HG03378 (cell line): Measurements from ENCODE around the gene RETREG3.
"Not testable (repeated sequence)": the region's sequence is repeated elsewhere in the genome, so short reads cannot be mapped to it uniquely, and the experiment has no call there.

ENCODE experiments used
- ATAC-seq: cut with Tn5 transposase; IDR thresholded peaks from one replicate; pipeline ENCODE4 v1.9.1; 2021; ENCODE audit warnings: mild to moderate bottlenecking, moderate library complexity; ENCODE audit not compliant: unreplicated experiment

Gene RETREG3

GRCh38 chr17:42613699-42614295 is 4.6 kb upstream of the RETREG3 start:
- no peak for ATAC-seq

- ATAC-seq, result no peak
These were observed 2.8 kb upstream of the RETREG3 start for GRCh38 chr17:42612013-42612412.

DNA sequence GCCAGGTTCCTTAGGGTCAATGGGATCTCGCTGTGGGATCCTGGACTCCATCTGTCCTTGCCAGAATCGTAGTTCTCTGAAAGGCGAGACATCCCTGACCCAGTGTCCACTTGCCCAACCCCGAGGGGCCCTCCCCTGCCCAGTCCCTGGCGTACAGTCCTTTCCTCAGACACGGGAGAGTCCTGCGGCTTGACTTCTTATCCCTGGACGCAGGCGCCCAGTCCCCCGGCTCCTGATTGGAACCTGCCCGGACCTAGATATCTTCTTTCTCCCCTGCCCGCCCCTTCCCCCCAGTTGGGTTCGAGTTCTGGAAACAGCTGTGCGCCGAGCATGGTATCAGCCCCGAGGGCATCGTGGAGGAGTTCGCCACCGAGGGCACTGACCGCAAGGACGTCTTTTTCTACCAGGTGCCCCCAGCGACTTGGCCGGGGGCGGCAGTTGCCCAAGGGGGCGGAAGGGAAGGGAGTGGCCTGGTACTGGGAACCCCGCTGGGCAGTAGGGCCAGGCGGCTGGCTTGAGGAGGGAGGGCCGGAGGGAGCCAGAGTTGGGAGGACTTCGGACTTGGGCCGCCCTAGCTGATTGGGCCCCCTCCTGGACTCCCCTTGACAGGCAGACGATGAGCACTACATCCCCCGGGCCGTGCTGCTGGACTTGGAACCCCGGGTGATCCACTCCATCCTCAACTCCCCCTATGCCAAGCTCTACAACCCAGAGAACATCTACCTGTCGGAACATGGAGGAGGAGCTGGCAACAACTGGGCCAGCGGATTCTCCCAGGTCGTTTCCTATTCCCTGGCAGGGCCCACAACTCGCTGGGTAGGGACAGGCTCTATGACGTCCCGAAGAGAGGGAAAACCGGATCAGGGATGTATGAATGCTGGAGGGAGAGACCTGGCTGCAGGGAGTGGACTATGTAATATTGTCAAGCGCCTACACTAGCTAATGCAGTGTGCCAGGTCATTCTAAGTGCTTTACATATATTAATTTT is 934 bp upstream of the RETREG3 start:
- not testable (repeated sequence) for ATAC-seq

DNA sequence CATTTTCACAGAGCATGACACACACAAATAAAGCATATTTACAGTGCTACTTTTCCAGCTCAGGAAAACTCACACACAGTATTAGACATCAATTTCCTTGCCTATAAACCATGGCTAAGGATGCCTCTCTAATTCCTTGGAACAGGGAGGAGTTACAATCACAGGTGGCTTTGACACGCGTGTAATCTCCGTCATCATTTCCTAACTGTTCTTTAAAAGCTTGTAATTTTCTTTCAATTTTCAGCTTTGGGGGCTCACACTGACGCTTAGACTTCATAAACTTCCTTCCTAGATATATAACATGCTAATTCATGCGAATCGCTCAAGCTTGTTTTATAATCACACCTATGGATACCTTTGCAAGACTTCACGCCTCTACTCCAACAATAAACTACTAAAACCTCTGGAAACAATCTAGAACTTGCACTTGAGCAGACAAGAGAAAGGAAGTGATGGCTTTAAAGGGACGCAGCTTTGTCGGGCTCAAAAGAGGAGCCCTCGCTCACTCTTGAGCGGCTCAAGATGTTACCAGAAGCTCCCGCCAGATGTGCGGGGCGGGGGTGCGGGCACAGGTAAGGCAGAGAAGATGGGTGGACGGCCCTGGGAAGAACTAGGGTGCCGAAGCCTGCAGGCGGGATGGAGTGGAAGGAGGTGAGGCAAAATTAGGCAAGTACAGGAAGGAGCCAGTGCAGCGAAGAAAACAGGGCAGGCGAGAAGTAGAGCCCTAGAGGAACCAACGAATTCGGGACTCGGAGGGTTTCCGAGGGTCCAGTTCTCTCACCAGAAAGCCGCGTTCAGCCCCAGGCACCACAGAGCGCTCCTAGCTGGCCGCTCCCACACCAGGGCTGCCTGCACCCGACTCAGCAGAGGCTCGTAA is 631 bp downstream of the RETREG3 start:
- peak; percentile 22 for ATAC-seq

DNA sequence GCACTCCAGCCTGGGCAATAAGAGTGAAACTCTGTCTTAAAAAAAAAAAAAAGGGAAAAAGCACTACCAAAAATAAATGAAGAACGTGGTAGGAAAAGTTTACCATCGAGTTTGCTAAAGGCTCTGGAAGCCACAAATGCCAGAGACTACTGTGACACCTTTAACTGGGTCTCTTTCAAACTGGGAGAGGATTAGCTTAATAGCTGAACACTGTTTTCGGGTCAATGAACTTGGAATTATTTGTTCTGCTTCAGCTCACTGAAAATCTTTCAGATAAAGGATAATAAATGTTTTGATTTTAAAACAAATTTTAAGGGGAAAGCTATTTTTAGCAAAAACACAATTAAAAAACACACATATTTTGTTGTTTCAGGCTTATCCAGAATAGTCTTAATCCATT is 1.4 kb downstream of the RETREG3 start:
- no peak for ATAC-seq

DNA sequence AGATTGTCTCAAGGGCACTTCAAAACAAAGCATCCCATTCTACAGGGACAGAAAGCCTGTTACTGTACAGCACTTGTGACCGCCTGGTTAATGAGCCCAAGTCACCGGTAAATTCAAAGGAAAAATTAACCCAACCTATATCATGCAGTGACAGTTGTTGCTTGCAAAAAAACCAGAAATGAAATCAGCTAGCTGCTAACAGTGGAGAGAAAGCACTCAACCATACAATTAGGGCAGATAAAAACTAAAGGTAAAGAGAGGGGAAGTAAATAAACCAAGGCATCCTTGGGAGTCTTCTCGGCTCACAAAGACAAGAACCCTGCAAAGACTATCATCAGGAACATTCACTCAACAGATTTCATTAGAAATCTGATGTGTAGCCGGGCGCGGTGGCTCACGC is 5.9 kb downstream of the RETREG3 start:
- ATAC-seq, result no peak

DNA sequence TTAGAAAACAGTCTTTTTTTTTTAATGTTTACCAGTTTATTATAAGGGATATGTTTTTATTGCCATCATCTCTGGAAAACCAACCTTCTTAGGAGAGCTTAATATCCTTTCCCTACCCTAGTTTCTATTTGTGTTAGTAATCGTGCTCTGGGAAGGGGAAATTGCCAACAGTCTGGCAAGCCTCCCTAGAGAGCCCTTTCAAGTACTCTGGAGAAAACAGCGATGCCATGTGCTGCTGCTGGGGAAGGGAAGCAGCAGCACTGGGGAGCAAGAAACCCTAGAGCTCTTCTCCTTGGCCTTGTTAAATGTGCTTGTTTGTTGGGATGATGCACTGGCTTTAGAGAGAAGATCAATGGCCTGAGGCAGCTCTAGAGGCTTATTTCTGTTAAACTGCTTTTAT is 10.3 kb downstream of the RETREG3 start:
- ATAC-seq, result no peak

DNA sequence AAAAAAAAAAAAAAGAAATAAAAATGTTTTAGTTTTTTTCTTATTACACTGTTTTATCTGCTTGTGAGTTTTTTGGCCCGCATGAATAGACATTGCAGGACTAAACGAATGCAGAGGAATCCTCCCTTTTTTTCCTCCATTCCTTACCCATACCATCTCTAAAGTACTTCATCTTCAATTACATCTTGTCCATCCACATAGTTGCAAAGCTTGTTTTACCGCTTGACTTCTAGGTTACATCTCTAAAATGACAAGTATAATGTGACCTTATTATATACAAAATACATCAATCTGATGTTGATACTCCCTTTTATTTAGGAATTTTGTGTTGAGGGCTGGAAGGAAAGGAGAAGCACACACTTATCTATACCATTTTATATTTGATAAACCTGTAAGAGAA is 12.8 kb downstream of the RETREG3 start:
- no peak for ATAC-seq

DNA sequence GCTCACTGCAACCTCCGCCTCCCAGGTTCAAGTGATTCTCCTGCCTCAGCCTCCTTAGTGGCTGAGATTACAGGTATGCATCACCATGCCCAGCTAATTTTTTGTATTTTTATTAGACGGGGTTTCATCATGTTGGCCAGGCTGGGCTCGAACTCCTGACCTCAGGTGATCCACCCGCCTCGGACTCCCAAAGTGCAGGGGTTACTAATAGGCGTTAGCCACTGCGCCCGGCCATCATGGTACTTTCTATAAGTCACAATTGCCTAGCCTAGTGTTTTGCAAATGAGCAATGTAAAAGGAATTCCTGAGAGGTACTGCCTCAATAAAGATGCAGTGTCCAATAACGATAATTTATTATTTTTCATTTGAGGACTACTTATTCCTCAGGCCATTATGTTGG is 17.8 kb downstream of the RETREG3 start:
- ATAC-seq, result no peak

- ATAC-seq, result no peak
These were observed 18.3 kb downstream of the RETREG3 start for GRCh38 chr17:42590886-42591285.

DNA sequence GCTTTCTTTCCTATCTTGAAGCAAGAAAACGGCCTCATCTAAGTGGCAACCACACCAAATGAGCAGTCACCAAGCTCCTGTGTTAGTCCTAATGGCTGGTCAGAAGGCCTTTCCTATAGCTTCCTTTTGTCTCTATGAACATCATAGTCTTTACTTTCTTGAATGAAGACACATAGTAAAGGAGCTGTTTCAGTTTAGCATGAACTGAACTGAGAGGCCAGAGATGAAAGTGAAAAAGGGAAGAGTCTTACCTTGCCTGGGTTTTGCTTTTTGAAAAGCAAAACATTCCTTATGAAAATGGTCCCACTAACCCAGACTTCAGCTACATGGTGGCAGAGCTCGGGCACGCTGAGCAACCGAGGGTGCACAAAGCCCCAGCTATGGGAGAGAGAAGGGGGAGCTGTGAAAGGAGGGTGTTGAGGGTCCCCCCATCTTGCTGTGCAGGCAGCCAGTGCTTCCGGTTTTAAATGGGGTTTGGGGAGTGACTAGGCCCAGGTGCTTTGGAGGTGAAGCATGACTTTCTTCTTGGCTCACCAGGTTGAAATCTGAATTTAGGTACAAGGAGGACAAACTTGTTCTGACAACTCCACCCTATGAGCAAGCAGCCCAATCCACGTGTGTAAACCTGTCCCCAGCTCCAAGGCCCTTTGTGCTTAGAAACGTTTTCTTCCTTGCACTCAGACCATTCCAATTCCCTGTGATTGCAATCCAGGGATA is 22.5 kb downstream of the RETREG3 start:
- ATAC-seq, result no peak

DNA sequence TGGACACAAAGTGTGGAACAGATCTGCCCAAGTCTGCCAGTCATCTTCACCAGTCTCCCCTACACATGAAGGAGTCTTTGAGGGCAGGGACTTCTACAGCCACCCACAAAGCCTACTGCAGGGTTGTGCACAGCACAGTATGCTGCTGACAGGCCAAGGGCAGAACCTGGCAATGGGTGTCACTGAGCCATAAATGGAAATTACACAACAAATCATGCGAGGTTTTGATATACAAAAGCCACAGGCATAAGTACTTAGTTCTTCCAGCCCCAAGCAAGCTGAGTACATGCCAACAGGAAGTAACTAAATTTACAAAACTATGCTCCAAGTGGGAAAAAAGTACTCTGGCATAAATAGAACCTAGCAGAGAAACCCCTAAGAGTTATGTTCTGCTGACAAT is 23.8 kb downstream of the RETREG3 start:
- ATAC-seq, result no peak

- no peak for ATAC-seq
These were observed 24.3 kb downstream of the RETREG3 start for GRCh38 chr17:42584880-42585279.

- no peak for ATAC-seq
These were observed 27.4 kb downstream of the RETREG3 start for GRCh38 chr17:42581744-42582270.

- no peak for ATAC-seq
These were observed 29.2 kb downstream of the RETREG3 start for GRCh38 chr17:42579794-42580551.

- ATAC-seq, result peak; percentile 43
These were observed 30.8 kb downstream of the RETREG3 start for GRCh38 chr17:42578282-42578869.

GRCh38 chr17:42577532-42578281 is 31.5 kb downstream of the RETREG3 start, which contains the start of gene PSMC3IP:
Gene PSMC3IP (minus strand): TSS chr17:42577729. CDS start chr17:42577686, 43 bp downstream.
- ATAC-seq, result peak; percentile 56

DNA sequence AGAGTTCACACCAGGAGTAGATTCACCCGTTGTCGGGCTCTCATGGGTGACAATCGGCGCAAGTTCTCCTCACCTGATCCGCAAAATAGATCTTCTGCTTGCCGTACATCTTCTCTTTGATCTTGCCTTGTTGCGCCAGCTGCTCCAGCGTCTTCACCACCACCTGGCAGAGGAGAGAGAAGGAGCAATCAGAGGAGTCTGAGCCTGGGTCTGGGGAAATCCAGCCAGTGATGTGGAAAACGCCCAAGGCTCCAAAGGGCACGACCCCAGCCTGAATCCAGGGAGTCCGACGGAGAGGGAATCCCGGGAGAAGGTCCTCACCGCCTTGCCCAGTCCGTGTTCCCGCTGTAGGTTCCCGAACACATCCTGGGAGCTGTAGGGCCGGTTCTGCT is 32.0 kb downstream of the RETREG3 start:
- ATAC-seq, result no peak
